Body of pancreas (tissue), 4 donors: ENCODE data around the gene RHBG. TPM values are rescaled to one million over a fixed set of nuclear protein-coding genes. Genes with fewer than 3 reads are reported as not detected.

Source experiments
- ATAC-seq: fragments of 150-250 bp; one replicate; pipeline ENCODE4 v1.9.1; 2016
- DNase-seq, 4 donors: peaks; one replicate each; pipeline ENCODE4 v3.0.0-alpha.2; 2019
- H3K27ac ChIP-seq, 4 donors: fragments of 200-600 bp; sonication (generic); 1 replicate in 3 of 4; 2 replicates in 1 of 4; pipeline versions ENCODE4 v1.5.1 to v1.6.1; 2016 to 2019; ENCODE audit warnings: mild to moderate bottlenecking in 1 of 4, mixed read lengths in 1 of 4, moderate library complexity in 1 of 4
- H3K27me3 ChIP-seq, 2 donors: fragments of 200-600 bp; sonication (generic); one replicate each; pipeline ENCODE4 v1.6.0; 2016; ENCODE audit warnings: mild to moderate bottlenecking in 1 of 2
- H3K36me3 ChIP-seq, 2 donors: fragments of 200-600 bp; sonication (generic); replicated peaks in 1 of 2; 2 replicates each; pipeline ENCODE4 v1.5.1; 2016; ENCODE audit warnings: low read depth in 2 of 2; ENCODE audit not compliant: insufficient read depth in 1 of 2
- H3K4me1 ChIP-seq: fragments of 200-600 bp; sonication (generic); one replicate; pipeline ENCODE4 v1.6.0; 2016
- H3K4me3 ChIP-seq, 2 donors: fragments of 200-600 bp; sonication (generic); 1 replicate in 1 of 2; 2 replicates in 1 of 2; pipeline ENCODE4 v1.5.1; 2016 to 2019
- H3K9me3 ChIP-seq, 3 donors: fragments of 200-600 bp; sonication (generic); 1 replicate in 2 of 3; 2 replicates in 1 of 3; pipeline ENCODE4 v1.5.1; 2016
- POLR2A ChIP-seq, 3 donors: fragments of 450-650 bp; IDR thresholded peaks; one replicate each; pipeline ENCODE4 v1.6.1; 2016; ENCODE audit warnings: antibody characterized with exemption in 3 of 3, mild to moderate bottlenecking in 2 of 3
- WGBS, 2 donors: methylation state at CpG; one replicate each; pipeline ENCODE4 v1.1.5; 2017; 5-methylcytosine and 5-hydroxymethylcytosine counted together
- intact Hi-C: fragments of 100-400 bp; cut with DNase I; formaldehyde crosslinking; loops from one replicate; pipeline ENCODE4 v1.15.1; 2023
- total RNA-seq, 2 donors: library from RNA; depleted of rRNA; stranded (reverse); fragments of >200 nt; gene quantifications; one replicate each; pipeline ENCODE4 v1.1.0, GENCODE V29; 2016
- TF ChIP-seq, protein P1 (sequence below), 7 experiments: fragments of 450-650 bp in 4 of 7; fragments of 200-600 bp in 3 of 7; sonication (generic) in 3 of 7; IDR thresholded peaks; one replicate each; pipeline ENCODE4 v1.5.1; 2016 to 2019; ENCODE audit warnings: antibody characterized with exemption in 7 of 7

RHBG gene
- total RNA-seq, 2 donors from 2014 or later, result 3.3 TPM; not detected in 1

DNA sequence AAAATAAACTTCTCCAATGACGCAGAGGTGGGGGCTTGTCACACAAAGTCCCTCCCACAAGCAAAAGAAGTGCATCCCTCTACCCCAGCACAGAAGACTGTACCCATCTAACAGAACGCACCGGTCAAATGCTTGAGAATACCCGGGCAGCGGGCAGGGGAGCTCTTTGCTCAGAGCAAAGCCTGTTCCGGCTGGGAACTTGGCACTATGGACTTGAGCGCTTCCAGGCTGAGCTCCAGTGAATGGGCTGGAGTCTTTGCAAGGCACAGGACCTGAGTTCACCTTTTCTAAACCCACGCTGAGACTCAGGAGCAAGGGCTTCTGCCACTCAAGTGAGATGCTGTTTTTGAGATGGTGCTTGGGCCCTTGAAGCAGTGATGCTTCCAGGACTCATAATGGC, 20.3 kb downstream of the RHBG start:
- H3K36me3 ChIP-seq, result no peaks in the 10 kb centered on the region
- H3K4me3 ChIP-seq, result no peak overlapping the region
- no peaks in the 10 kb centered on the region for H3K9me3 ChIP-seq
- H3K27me3 ChIP-seq, result peaks cover 0 to 10% of the 10 kb centered on the region in 2 donors
- DNase-seq (no peak), ATAC-seq (no peak)
- TF ChIP-seq, protein P1, sequence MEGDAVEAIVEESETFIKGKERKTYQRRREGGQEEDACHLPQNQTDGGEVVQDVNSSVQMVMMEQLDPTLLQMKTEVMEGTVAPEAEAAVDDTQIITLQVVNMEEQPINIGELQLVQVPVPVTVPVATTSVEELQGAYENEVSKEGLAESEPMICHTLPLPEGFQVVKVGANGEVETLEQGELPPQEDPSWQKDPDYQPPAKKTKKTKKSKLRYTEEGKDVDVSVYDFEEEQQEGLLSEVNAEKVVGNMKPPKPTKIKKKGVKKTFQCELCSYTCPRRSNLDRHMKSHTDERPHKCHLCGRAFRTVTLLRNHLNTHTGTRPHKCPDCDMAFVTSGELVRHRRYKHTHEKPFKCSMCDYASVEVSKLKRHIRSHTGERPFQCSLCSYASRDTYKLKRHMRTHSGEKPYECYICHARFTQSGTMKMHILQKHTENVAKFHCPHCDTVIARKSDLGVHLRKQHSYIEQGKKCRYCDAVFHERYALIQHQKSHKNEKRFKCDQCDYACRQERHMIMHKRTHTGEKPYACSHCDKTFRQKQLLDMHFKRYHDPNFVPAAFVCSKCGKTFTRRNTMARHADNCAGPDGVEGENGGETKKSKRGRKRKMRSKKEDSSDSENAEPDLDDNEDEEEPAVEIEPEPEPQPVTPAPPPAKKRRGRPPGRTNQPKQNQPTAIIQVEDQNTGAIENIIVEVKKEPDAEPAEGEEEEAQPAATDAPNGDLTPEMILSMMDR (IDR thresholded peaks at IDR 0.05), result no peak
- TF ChIP-seq POLR2A (IDR thresholded peaks at IDR 0.05), result no peak
- peaks cover 5% of the 10 kb centered on the region for H3K4me1 ChIP-seq
- intact Hi-C loops, result no loop called here
- H3K27ac ChIP-seq, result no peak overlapping the region
- 95 to 96% methylated on average over 8 of the region's 8 CpGs for WGBS, 2 donors

GRCh38 chr1:156390469-156391365, 21.7 kb downstream of the RHBG start:
- H3K9me3 ChIP-seq, result no peaks in the 10 kb centered on the region
- H3K4me3 ChIP-seq, result no peak overlapping the region
- H3K36me3 ChIP-seq, result no peaks in the 10 kb centered on the region
- TF ChIP-seq POLR2A (IDR thresholded peaks at IDR 0.05), result no peak
- TF ChIP-seq, protein P1 (IDR thresholded peaks at IDR 0.05), result no peak
- peaks cover 0 to 10% of the 10 kb centered on the region in 2 donors for H3K27me3 ChIP-seq
- DNase-seq (no peak), ATAC-seq (no peak)
- intact Hi-C loops, result no loop called here
- H3K4me1 ChIP-seq, result peaks cover 5% of the 10 kb centered on the region
- WGBS, 2 donors, result 62 to 67% methylated on average over 20 of the region's 20 CpGs
- H3K27ac ChIP-seq, result no peak overlapping the region

GRCh38 chr1:156391366-156391677, 22.3 kb downstream of the RHBG start:
- H3K9me3 ChIP-seq, result no peaks in the 10 kb centered on the region
- no peaks in the 10 kb centered on the region for H3K36me3 ChIP-seq
- ATAC-seq (no peak), DNase-seq (no peak)
- 65 to 70% methylated on average over 9 to 11 of the region's 11 CpGs for WGBS, 2 donors
- intact Hi-C loops, result no loop called here
- peaks cover 5% of the 10 kb centered on the region for H3K4me1 ChIP-seq
- TF ChIP-seq, protein P1 (IDR thresholded peaks at IDR 0.05), result no peak
- TF ChIP-seq POLR2A (IDR thresholded peaks at IDR 0.05), result no peak
- H3K4me3 ChIP-seq, result no peak overlapping the region
- peaks cover 0 to 10% of the 10 kb centered on the region in 2 donors for H3K27me3 ChIP-seq
- no peak overlapping the region for H3K27ac ChIP-seq

DNA sequence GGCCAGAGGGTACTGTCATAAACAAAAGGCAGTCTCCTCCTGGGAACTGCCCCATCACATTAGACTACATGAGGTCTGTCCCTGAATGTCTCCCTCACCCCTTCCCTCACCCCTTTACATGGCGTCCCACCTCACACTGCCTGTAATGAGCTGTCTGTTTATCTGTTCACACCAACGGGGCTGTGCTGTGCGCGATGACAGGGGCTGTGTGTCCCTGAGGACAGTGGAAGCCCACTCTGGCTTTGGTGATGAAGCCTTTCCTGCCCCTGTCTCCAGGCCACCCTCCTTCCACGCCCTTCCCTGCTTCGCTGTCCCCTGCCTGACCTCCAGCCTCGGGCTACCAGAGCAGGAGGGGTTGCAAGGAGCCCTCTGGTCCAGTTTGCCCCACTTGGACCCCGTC, 22.7 kb downstream of the RHBG start:
- DNase-seq (no peak), ATAC-seq (no peak)
- peaks cover 5% of the 10 kb centered on the region for H3K4me1 ChIP-seq
- TF ChIP-seq POLR2A (IDR thresholded peaks at IDR 0.05), result no peak
- TF ChIP-seq, protein P1 (IDR thresholded peaks at IDR 0.05), result no peak
- H3K27ac ChIP-seq, result no peak overlapping the region
- H3K36me3 ChIP-seq, result no peaks in the 10 kb centered on the region
- peaks cover 0 to 10% of the 10 kb centered on the region in 2 donors for H3K27me3 ChIP-seq
- H3K9me3 ChIP-seq, result no peaks in the 10 kb centered on the region
- intact Hi-C loops, result no loop called here
- H3K4me3 ChIP-seq, result no peak overlapping the region
- WGBS, 2 donors, result 71 to 78% methylated on average over 8 of the region's 8 CpGs

GRCh38 chr1:156392452-156392853, 23.4 kb downstream of the RHBG start:
- no peaks in the 10 kb centered on the region for H3K9me3 ChIP-seq
- intact Hi-C loops, result no loop called here
- ATAC-seq, result no peak
- no peak overlapping the region for H3K27ac ChIP-seq
- TF ChIP-seq, protein P1 (IDR thresholded peaks at IDR 0.05), result no peak
- TF ChIP-seq POLR2A (IDR thresholded peaks at IDR 0.05), result no peak
- no peak for DNase-seq
- H3K27me3 ChIP-seq, result peaks cover 0 to 10% of the 10 kb centered on the region in 2 donors
- no peaks in the 10 kb centered on the region for H3K36me3 ChIP-seq
- 78 to 94% methylated on average over 12 to 13 of the region's 13 CpGs for WGBS, 2 donors
- H3K4me1 ChIP-seq, result peaks cover 5% of the 10 kb centered on the region
- H3K4me3 ChIP-seq, result no peak overlapping the region
